AG10803 (cell line): ENCODE results near the gene TASP1.
A peak's percentile ranks its signal among the peaks of the same experiment; 100 is the strongest.

Source experiments
- DNase-seq: peaks from one replicate; pipeline ENCODE4 v3.0.0; 2010; ENCODE audit warnings: low read depth
- H3K4me3 ChIP-seq: 2 replicates; pipeline ENCODE4 v1.5.1; 2011; ENCODE audit warnings: mild to moderate bottlenecking, low read length, control low read depth
- CTCF ChIP-seq: conservative IDR thresholded peaks from 2 replicates; pipeline ENCODE4 v1.5.1; 2011; ENCODE audit warnings: mild to moderate bottlenecking, low read length, control low read depth, inconsistent platforms

Gene TASP1

GRCh38 chr20:13545790-13546189 is 92.9 kb downstream of the TASP1 start:
- peak; percentile 69 for DNase-seq
- no peak for TF ChIP-seq CTCF

GRCh38 chr20:13543783-13544182 is 94.9 kb downstream of the TASP1 start:
- no peak for TF ChIP-seq CTCF
- no peak overlapping the region for H3K4me3 ChIP-seq
- no peak for DNase-seq

More at GRCh38 chr20:13545790-13546189, 92.9 kb downstream of the TASP1 start:
- no peak overlapping the region for H3K4me3 ChIP-seq

GRCh38 chr20:13535627-13536026 is 103.1 kb downstream of the TASP1 start:
- no peak overlapping the region for H3K4me3 ChIP-seq
- TF ChIP-seq CTCF: no peak
- DNase-seq: no peak

GRCh38 chr20:13533946-13534345 is 104.8 kb downstream of the TASP1 start:
- no peak for DNase-seq
- no peak for TF ChIP-seq CTCF
- H3K4me3 ChIP-seq: no peak overlapping the region

- no peak for DNase-seq
Measured at GRCh38 chr20:13530146-13530545, 108.6 kb downstream of the TASP1 start.

GRCh38 chr20:13526551-13526950 is 112.2 kb downstream of the TASP1 start:
- no peak overlapping the region for H3K4me3 ChIP-seq
- TF ChIP-seq CTCF: no peak
- DNase-seq: no peak

More at GRCh38 chr20:13530146-13530545, 108.6 kb downstream of the TASP1 start:
- H3K4me3 ChIP-seq: no peak overlapping the region
- no peak for TF ChIP-seq CTCF

GRCh38 chr20:13525225-13525940 is 113.3 kb downstream of the TASP1 start:
- peak; percentile 88 for DNase-seq
- no peak overlapping the region for H3K4me3 ChIP-seq
- TF ChIP-seq CTCF: no peak
